Stomach smooth muscle (tissue), 2 donors: ENCODE data around the gene AATF.

ENCODE experiments used
- H3K27ac ChIP-seq: one replicate; pipeline ENCODE4 v1.7.0; 2013; ENCODE audit warnings: mild to moderate bottlenecking, low read length, inconsistent platforms
- H3K27me3 ChIP-seq, 2 donors: one replicate each; pipeline ENCODE4 v1.7.0; 2013; ENCODE audit warnings: low read length in 2 of 2; ENCODE audit not compliant: insufficient read depth in 2 of 2, control insufficient read depth in 1 of 2
- H3K36me3 ChIP-seq, 2 donors: one replicate each; pipeline ENCODE4 v1.7.0; 2013; ENCODE audit warnings: low read length in 2 of 2; ENCODE audit not compliant: control insufficient read depth in 2 of 2, insufficient read depth in 2 of 2
- H3K4me1 ChIP-seq: one replicate; pipeline ENCODE4 v1.7.0; 2013; ENCODE audit warnings: low read length; ENCODE audit not compliant: control insufficient read depth, insufficient read depth
- H3K4me3 ChIP-seq, 2 donors: one replicate each; pipeline ENCODE4 v1.7.0; 2013; ENCODE audit warnings: low read length in 2 of 2
- H3K9ac ChIP-seq, 2 donors: one replicate each; pipeline ENCODE4 v1.7.0; 2013; ENCODE audit warnings: low read length in 2 of 2, mild to moderate bottlenecking in 1 of 2
- H3K9me3 ChIP-seq, 2 donors: one replicate each; pipeline ENCODE4 v1.7.0; 2013; ENCODE audit warnings: low read length in 2 of 2; ENCODE audit not compliant: control insufficient read depth in 2 of 2
- donor health status: healthy.
- donor health status: Pancreatic carcinoma.

Gene AATF

DNA sequence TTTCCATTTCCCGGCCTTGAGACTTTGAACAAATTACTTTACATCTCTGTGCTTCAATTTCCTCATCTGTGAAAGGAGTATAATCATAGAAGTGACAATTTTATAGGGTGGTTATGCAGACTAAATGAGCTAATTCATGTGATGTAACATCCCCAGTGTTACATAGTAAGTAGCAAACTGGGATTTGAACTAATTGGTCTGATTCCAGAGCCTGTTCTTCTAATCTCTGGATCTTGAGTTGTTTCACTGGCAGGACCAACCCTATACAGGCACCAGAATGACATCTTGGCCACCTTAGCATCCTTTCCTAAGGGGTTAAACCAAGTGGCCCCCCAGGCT lies 77.7 kb downstream of the AATF start:
- no peaks in the 10 kb centered on the region for H3K27me3 ChIP-seq
- H3K9me3 ChIP-seq, result no peaks in the 10 kb centered on the region
- H3K9ac ChIP-seq, result no peak overlapping the region
- H3K36me3 ChIP-seq, result peaks cover 6% of the 10 kb centered on the region in 2 donors
- H3K4me1 ChIP-seq, result no peaks in the 10 kb centered on the region
- H3K4me3 ChIP-seq, result no peak overlapping the region
- no peak overlapping the region for H3K27ac ChIP-seq

DNA sequence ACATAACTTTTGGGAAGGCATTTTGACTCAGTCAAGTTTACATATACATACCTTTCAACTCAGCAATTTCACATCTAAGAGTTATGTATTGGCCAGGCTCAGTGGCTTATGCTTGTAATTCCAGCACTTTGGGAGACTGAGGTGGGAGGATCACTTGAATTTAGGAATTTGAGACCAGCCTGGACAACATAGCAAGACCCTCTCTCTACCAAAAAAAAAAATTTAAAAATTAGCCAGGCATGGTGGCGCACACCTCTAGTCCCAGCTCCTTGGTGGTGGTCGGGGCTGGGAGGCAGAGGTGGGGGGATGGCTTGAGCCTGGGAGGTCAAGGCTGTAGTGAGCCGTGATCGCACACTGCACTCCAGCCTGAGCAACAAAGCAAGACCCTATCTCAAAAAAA lies 79.3 kb downstream of the AATF start:
- no peaks in the 10 kb centered on the region for H3K4me1 ChIP-seq
- no peaks in the 10 kb centered on the region for H3K9me3 ChIP-seq
- H3K27me3 ChIP-seq, result no peaks in the 10 kb centered on the region
- no peak overlapping the region for H3K27ac ChIP-seq
- H3K9ac ChIP-seq, result no peak overlapping the region
- H3K4me3 ChIP-seq, result no peak overlapping the region
- peaks cover 5 to 10% of the 10 kb centered on the region in 2 donors for H3K36me3 ChIP-seq

DNA sequence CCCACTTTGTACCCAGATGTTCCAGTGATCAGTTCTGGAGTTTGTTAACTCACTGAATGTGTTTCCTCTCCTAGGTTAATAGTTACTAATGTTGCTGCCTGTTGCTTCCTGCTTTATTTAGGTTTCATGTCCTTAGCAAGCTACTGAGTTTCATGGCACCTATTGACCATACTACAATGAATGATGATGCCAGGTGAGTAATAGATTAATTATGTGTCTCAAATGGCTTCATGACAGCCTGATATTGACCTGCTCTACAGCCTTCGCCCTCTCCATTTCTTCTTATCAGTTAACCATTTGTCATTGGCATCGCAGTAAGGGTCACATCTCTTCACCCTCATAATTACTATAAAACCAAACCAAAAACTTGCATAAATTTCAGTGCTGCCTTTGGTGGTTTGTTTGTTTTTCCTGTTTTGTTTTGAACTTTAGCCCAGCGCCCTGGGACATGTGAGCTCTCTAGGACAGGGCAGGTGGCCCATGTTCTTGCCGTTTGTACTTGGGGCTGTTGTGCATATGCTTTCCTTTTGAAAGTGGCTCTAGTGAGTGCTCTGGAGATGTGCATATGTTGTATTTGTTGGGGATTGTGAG lies 82.8 kb downstream of the AATF start:
- no peak overlapping the region for H3K4me3 ChIP-seq
- no peaks in the 10 kb centered on the region for H3K4me1 ChIP-seq
- H3K27ac ChIP-seq, result no peak overlapping the region
- H3K9me3 ChIP-seq, result no peaks in the 10 kb centered on the region
- no peaks in the 10 kb centered on the region for H3K27me3 ChIP-seq
- H3K9ac ChIP-seq, result no peak overlapping the region
- peaks cover 10 to 13% of the 10 kb centered on the region in 2 donors for H3K36me3 ChIP-seq

DNA sequence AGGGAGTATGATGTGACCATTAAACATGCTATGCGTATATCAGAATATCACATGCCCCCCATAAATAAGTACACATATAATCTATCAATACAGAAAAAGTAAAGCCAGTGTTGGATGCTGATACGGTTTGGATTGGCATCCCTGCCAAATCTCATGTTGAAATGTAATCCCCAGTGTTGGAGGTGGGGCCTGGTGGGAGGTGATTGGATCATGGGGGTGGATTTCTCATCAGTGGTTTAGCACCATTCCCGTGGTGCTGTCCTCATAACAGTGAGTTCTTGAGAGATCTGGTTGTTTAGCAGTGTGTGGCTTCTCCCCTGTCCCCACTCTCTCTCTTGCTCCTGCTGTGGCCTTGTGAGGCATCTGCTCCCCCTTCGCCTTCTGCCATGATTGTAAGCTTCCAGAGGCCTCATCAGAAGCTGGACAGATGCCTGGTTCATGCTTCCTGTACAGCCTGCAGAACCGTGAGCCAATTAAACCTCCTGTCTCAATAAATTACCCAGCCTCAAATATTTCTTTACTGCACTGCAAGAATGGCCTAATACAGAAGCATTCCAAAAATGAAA lies 88.9 kb downstream of the AATF start:
- Histone ChIP-seq H3K27me3 (no peaks in the 10 kb centered on the region), H3K36me3 (peaks cover 5% of the 10 kb centered on the region in 2 donors), H3K9ac (no peak overlapping the region), H3K4me1 (no peaks in the 10 kb centered on the region), H3K27ac (no peak overlapping the region), H3K4me3 (no peak overlapping the region), H3K9me3 (no peaks in the 10 kb centered on the region)

DNA sequence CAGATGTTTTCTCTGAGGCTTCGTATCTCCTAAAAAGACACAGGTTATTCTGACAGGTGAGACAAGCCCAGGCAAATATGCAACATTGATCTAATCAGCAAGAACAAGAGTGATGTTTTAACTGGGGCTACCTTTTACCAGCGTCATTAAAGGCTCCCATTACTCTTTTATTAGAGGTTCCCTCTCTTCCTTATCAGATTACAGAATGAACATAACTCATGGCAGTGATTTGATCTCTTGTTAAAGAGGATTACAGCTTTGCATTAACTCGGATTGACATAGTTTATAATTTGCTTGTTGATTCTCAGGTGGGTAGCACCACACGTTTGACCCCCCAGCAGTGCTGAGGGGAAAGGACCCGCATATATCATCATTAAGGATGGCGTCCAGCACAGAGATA lies 90.5 kb downstream of the AATF start:
- peaks cover 0 to 7% of the 10 kb centered on the region in 2 donors for H3K36me3 ChIP-seq
- no peak overlapping the region for H3K9ac ChIP-seq
- H3K9me3 ChIP-seq, result no peaks in the 10 kb centered on the region
- H3K27me3 ChIP-seq, result no peaks in the 10 kb centered on the region
- H3K4me3 ChIP-seq, result no peak overlapping the region
- H3K4me1 ChIP-seq, result no peaks in the 10 kb centered on the region
- no peak overlapping the region for H3K27ac ChIP-seq

DNA sequence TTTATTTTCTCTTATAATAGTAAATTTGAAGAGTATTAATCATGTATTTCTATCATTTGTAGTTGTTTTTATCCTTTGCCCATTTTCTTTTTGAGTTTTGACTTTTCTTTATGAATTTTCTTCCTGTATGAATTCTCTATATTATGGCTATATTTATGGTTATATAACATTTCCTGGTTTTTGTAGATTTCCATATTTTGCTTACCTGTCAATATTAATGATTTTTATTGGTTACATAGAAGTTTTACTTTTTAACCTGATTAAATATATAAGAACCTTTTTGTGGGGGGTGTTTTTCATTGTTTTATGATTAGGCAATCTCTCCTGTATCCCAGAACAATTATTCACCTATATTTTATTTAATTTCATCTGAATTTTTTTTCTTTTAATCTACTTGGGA lies 93.2 kb downstream of the AATF start:
- no peaks in the 10 kb centered on the region for H3K4me1 ChIP-seq
- H3K9ac ChIP-seq, result no peak overlapping the region
- no peak overlapping the region for H3K27ac ChIP-seq
- no peaks in the 10 kb centered on the region for H3K27me3 ChIP-seq
- no peaks in the 10 kb centered on the region for H3K9me3 ChIP-seq
- H3K4me3 ChIP-seq, result no peak overlapping the region
- peaks cover 5 to 9% of the 10 kb centered on the region in 2 donors for H3K36me3 ChIP-seq

DNA sequence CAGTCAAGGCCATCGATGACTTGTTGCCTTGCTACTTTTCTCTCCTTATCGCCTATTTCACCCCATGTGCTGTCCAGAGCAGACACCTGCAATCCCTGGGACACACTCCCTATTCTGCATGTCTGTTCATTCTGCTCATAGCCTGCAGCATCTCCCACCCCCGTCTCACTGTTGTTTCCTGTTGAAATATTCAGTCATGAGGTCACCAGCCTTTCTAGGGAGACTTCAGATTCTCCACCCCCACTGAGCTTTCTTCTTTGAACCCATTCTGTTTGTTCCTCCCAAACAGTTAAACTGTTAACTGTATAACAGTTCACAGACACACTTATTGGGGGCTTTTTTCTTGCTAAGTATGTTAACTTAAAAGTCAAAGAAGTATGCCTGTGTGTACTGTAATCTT lies 94.4 kb downstream of the AATF start:
- Histone ChIP-seq H3K4me3 (no peak overlapping the region), H3K36me3 (peaks cover 5 to 7% of the 10 kb centered on the region in 2 donors), H3K4me1 (no peaks in the 10 kb centered on the region), H3K27ac (no peak overlapping the region), H3K27me3 (no peaks in the 10 kb centered on the region), H3K9ac (no peak overlapping the region), H3K9me3 (no peaks in the 10 kb centered on the region)

DNA sequence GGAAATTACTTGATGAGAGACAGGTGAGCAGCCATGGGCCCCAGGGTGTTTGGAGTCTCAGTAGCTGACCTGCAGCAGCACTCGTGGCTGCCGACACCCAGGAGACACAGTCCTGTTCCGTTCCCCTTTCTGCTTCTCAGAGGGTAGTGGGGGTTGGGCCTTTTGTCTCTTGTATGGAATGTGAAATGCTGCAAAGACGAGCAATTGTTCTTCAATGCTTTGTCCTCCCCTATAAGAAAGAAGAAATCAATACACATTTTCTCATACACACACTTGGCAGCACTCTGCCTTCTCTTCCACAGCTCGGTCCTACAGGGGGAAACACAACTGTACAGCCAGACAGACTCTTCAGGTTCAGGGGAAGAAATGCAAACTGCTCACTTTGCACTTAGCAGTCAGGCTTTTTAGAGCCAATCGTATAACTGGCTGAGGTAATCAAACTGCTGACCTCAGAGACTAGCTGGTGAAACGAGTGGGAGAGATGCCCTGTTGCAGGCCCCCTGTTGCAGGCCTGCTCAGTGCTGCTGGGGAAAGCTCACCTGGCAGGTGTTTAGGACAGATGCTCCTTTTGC lies 96.7 kb downstream of the AATF start:
- Histone ChIP-seq H3K9me3 (no peaks in the 10 kb centered on the region), H3K9ac (no peak overlapping the region), H3K36me3 (peaks cover 5 to 12% of the 10 kb centered on the region in 2 donors), H3K4me3 (no peak overlapping the region), H3K27ac (no peak overlapping the region), H3K27me3 (no peaks in the 10 kb centered on the region), H3K4me1 (no peaks in the 10 kb centered on the region)

DNA sequence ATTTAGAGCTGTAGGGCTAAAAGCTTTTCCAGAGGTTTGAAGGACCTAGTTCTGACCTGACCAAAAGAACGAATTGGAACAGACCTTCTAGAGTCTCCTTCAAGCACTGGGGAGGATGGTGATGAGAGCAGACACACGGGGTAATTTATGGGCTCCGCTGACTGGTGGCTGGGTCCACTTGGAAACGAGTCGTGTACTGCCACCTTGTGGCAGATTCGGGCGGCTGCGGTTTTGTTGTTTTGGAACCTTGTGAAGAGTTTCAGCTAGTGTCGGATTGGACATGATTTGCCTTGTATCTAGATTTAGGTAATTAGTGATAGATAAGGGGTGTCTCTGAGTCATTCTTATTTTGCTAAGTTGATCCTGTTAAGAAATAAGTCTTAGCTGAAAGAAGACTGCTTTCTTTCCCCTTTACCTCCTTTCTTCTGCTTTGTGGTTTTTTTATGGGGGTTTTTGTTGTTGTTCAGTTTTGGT lies 98.9 kb downstream of the AATF start:
- Histone ChIP-seq H3K4me1 (no peaks in the 10 kb centered on the region), H3K9me3 (no peaks in the 10 kb centered on the region), H3K9ac (no peak overlapping the region), H3K36me3 (peaks cover 5 to 17% of the 10 kb centered on the region in 2 donors), H3K27me3 (no peaks in the 10 kb centered on the region), H3K27ac (no peak overlapping the region), H3K4me3 (no peak overlapping the region)

DNA sequence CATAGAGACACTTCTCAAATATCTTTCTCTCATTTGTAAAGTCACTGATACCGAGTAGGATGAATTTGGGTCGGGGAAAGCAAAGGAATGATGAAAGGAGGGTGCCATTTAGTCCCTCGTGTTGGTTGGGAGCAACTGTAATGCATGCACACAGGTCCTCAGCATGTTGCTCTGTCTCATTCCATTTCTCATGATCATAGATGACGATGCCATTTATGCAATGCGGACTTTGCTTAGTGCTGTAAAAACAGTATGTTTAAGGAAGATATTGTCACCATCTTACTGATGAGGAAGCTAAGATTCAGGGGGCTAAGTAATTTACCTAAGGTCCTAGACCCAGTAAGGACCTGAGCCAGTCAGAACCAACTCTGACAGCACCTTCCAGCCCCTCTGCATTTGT lies 100.1 kb downstream of the AATF start:
- Histone ChIP-seq H3K4me1 (no peaks in the 10 kb centered on the region), H3K27ac (no peak overlapping the region), H3K36me3 (peaks cover 5 to 15% of the 10 kb centered on the region in 2 donors), H3K27me3 (no peaks in the 10 kb centered on the region), H3K9ac (no peak overlapping the region), H3K9me3 (no peaks in the 10 kb centered on the region), H3K4me3 (no peak overlapping the region)

DNA sequence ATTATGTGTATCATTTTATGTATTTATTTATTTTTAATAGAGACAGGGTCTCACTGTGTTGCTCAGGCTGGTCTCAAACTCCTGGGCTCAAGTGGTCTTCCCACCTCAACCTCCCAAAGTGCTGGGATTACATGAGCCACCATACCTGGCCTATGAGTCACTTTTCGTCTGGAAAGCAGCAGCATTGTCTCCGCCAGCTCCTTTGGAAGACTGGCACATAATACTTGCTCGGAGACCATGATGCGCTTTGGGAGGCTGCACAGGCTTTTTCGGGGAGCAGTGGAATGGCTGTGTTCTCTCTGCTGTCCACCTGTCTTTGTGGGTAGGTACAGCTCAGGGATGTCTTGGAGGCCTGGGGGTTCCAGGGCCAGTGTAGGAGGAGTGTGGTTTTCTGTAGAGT lies 102.2 kb downstream of the AATF start:
- Histone ChIP-seq H3K36me3 (peaks cover 0 to 18% of the 10 kb centered on the region in 2 donors), H3K4me1 (no peaks in the 10 kb centered on the region), H3K27ac (no peak overlapping the region), H3K9ac (no peak overlapping the region), H3K9me3 (no peaks in the 10 kb centered on the region), H3K27me3 (no peaks in the 10 kb centered on the region), H3K4me3 (no peak overlapping the region)
